HepG2 (cell line): ENCODE data around the gene AGAP3. TPM values are rescaled to one million over a fixed set of nuclear protein-coding genes. Genes with fewer than 3 reads are reported as not detected.

Experiments
- CBX2 ChIP-seq, 2 experiments: fragments of 200-600 bp in 1 of 2; sonication (generic); formaldehyde crosslinking in 1 of 2; IDR thresholded peaks; 2 replicates each; pipeline versions ENCODE4 v1.7.0 to v1.8.1; 2018 to 2022; ENCODE audit warnings: low read depth in 2 of 2, low read length in 1 of 2, mild to moderate bottlenecking in 1 of 2, missing genetic modification reagents in 1 of 2
- ERF ChIP-seq: IDR thresholded peaks from 2 replicates; pipeline ENCODE4 v1.6.1; 2018; ENCODE audit warnings: missing biosample characterization, missing genetic modification reagents
- HDAC2 ChIP-seq: sonication (generic); formaldehyde crosslinking; IDR thresholded peaks from 2 replicates; pipeline ENCODE4 v1.4.0; 2020; ENCODE audit warnings: missing genetic modification reagents
- HNRNPLL ChIP-seq: fragments of 200-400 bp; formaldehyde crosslinking; IDR thresholded peaks from 2 replicates; pipeline ENCODE4 v1.6.1; 2017; ENCODE audit warnings: mild to moderate bottlenecking, low read depth, low read length; ENCODE audit not compliant: poor library complexity, severe bottlenecking
- HOXA9 ChIP-seq: sonication (generic); formaldehyde crosslinking; IDR thresholded peaks from 2 replicates; pipeline ENCODE4 v1.8.1; 2022; ENCODE audit warnings: missing genetic modification reagents, mild to moderate bottlenecking, moderate library complexity, borderline replicate concordance
- IKZF4 ChIP-seq: sonication (generic); formaldehyde crosslinking; IDR thresholded peaks from 2 replicates; pipeline ENCODE4 v1.5.1; 2020; ENCODE audit warnings: borderline replicate concordance, mild to moderate bottlenecking, low read depth, missing genetic modification reagents; ENCODE audit errors: not compliant biosample characterization
- IRF9 ChIP-seq: sonication (generic); formaldehyde crosslinking; IDR thresholded peaks from 2 replicates; pipeline ENCODE4 v1.8.0; 2022; ENCODE audit warnings: missing genetic modification reagents, mild to moderate bottlenecking, borderline replicate concordance
- MAFK ChIP-seq, 2 experiments: IDR thresholded peaks in 1 of 2; conservative IDR thresholded peaks in 1 of 2; 2 replicates each; pipeline ENCODE4 v1.6.1; 2011; ENCODE audit warnings: improper control_type of control experiment in 2 of 2, low read length in 2 of 2
- MBD4 ChIP-seq: IDR thresholded peaks from 2 replicates; pipeline ENCODE4 v1.6.1; 2012; ENCODE audit warnings: low read length, inconsistent platforms, borderline replicate concordance
- NBN ChIP-seq: fragments of 450-650 bp; conservative IDR thresholded peaks from 2 replicates; pipeline ENCODE4 v1.6.1; 2017
- PREB ChIP-seq: sonication (generic); formaldehyde crosslinking; IDR thresholded peaks from 2 replicates; pipeline ENCODE4 v1.4.0; 2020; ENCODE audit warnings: missing genetic modification reagents
- SMC3 ChIP-seq: IDR thresholded peaks from 2 replicates; pipeline ENCODE4 v1.6.1; 2011; ENCODE audit warnings: low read length, improper control_type of control experiment
- SOX6 ChIP-seq, 2 experiments: fragments of 450-650 bp in 1 of 2; sonication (generic) in 1 of 2; formaldehyde crosslinking in 1 of 2; IDR thresholded peaks; 2 replicates each; pipeline versions ENCODE4 v1.4.0 to v1.6.1; 2017 to 2020; ENCODE audit warnings: antibody characterized with exemption in 1 of 2, mild to moderate bottlenecking in 1 of 2, missing genetic modification reagents in 1 of 2
- SYNCRIP ChIP-seq: fragments of 200-400 bp; formaldehyde crosslinking; IDR thresholded peaks from 2 replicates; pipeline ENCODE4 v1.6.1; 2018; ENCODE audit warnings: mild to moderate bottlenecking, low read depth, low read length; ENCODE audit not compliant: insufficient read depth
- ZBTB14 ChIP-seq: sonication (generic); formaldehyde crosslinking; IDR thresholded peaks from 2 replicates; pipeline ENCODE4 v1.4.0; 2020; ENCODE audit warnings: missing genetic modification reagents
- ZC3H4 ChIP-seq: sonication (generic); formaldehyde crosslinking; IDR thresholded peaks from 2 replicates; pipeline ENCODE4 v1.4.0; 2020; ENCODE audit warnings: missing genetic modification reagents, borderline replicate concordance
- ZNF18 ChIP-seq: sonication (generic); formaldehyde crosslinking; IDR thresholded peaks from 2 replicates; pipeline ENCODE4 v1.8.0; 2022; ENCODE audit warnings: mild to moderate bottlenecking, missing genetic modification reagents; ENCODE audit not compliant: insufficient replicate concordance
- ZNF468 ChIP-seq: sonication (generic); formaldehyde crosslinking; IDR thresholded peaks from 2 replicates; pipeline ENCODE4 v1.8.0; 2022; ENCODE audit warnings: mild to moderate bottlenecking, moderate library complexity, missing genetic modification reagents
- ZNF691 ChIP-seq: sonication (generic); formaldehyde crosslinking; IDR thresholded peaks from 2 replicates; pipeline ENCODE4 v1.4.0; 2020; ENCODE audit warnings: missing genetic modification reagents, low read depth, mild to moderate bottlenecking, borderline replicate concordance
- ZNF878 ChIP-seq: sonication (generic); formaldehyde crosslinking; IDR thresholded peaks from 2 replicates; pipeline ENCODE4 v1.8.1; 2023; ENCODE audit warnings: mild to moderate bottlenecking, missing genetic modification reagents, moderate library complexity
- polyA plus RNA-seq, 8 experiments: library from polyadenylated mRNA; depleted of rRNA in 3 of 8; stranded (reverse) in 7 of 8; unstranded in 1 of 8; fragments of >200 nt; fragmentation: Illumina TruSeq in 4 of 8; extraction: Trizol in 4 of 8; gene quantifications; 2 replicates each; pipeline versions ENCODE4 v1.2.1 to v1.2.3, GENCODE V29; 2011 to 2016; ENCODE audit warnings: low read depth in 4 of 8, missing spikeins in 1 of 8, mixed read lengths in 1 of 8; ENCODE audit not compliant: insufficient read depth in 1 of 8
- total RNA-seq, 5 experiments: library from RNA; depleted of rRNA; stranded (reverse); fragments of >200 nt; fragmentation: Illumina TruSeq; extraction: Trizol; gene quantifications; 2 replicates each; pipeline ENCODE4 v1.2.3, GENCODE V29; 2016; ENCODE audit warnings: low read depth in 1 of 5

AGAP3 gene
- total and polyA plus RNA-seq, 2 of the 13 experiments (the other 11 are each of a cell fraction or from before 2014, with no cell fraction given): 31.3 to 61.4 TPM

- TF ChIP-seq MBD4 (no peak), ZNF691 (CRISPR knock-in tag) (0 out of 2 replicates have a peak, but pooled peaks have one; percentile 23), IRF9 (CRISPR knock-in tag) (no peak), IKZF4 (CRISPR knock-in tag) (peak; percentile 52), ERF (CRISPR knock-in tag) (peak; percentile 26; the same call in 1 of the 2 replicates), HOXA9 (CRISPR knock-in tag) (no peak), SYNCRIP (no peak), HDAC2 (CRISPR knock-in tag) (no peak), MAFK (conservative IDR thresholded peaks at IDR 0.05 in 1 of 2, IDR thresholded peaks at IDR 0.05 in 1 of 2; ENCODE audit: low read length in 2 of 2) (no peak), ZBTB14 (peak; percentile 30; the same call in 1 of the 2 replicates), ZNF18 (CRISPR knock-in tag) (peak; percentile 22), ZNF468 (CRISPR knock-in tag) (no peak), NBN (no peak), SOX6 (IDR thresholded peaks at IDR 0.05) (no peak), SOX6 (CRISPR knock-in tag; IDR thresholded peaks at IDR 0.05) (peak; percentile 18; the same call in 1 of the 2 replicates), SMC3 (no peak), CBX2 (IDR thresholded peaks at IDR 0.05; ENCODE audit: low read depth, low read length) (no peak), CBX2 (CRISPR knock-in tag; IDR thresholded peaks at IDR 0.05; ENCODE audit: low read depth) (no peak), ZNF878 (no peak), ZC3H4 (CRISPR knock-in tag) (no peak), HNRNPLL (peak; percentile 16), PREB (no peak)
These were observed 1.2 kb downstream of the AGAP3 start (continued) for GRCh38 chr7:151087245-151088018.
